Natural killer cell treated with Interleukin-12 subunit alpha and Interleukin-12 subunit beta and Interleukin-15 and Interleukin-18, amount 100 ng/mL, for 72 hours (primary cell): ENCODE data around the gene VSIG10L2. TPM values are rescaled to one million over a fixed set of nuclear protein-coding genes. Genes with fewer than 3 reads are reported as not detected.
A peak's percentile ranks its signal among the peaks of the same experiment; 100 is the strongest.

ENCODE experiments used
- ATAC-seq, 2 donors: fragments of 150-1000 bp; cut with Tn5 transposase in 1 of 2; sonication (Bioruptor Pico), chemical (Tn5 transposase) in 1 of 2; 2 replicates each; pipeline ENCODE4 v1.10.0; 2021
- DNase-seq: peaks from one replicate; pipeline ENCODE4 v3.0.0; 2022; ENCODE audit warnings: low spot score
- H3K27ac Mint-ChIP-seq, 2 donors: 1 replicate in 1 of 2; 2 replicates in 1 of 2; pipeline ENCODE4 v1.8.0; 2022; ENCODE audit warnings: mixed read lengths in 2 of 2, mild to moderate bottlenecking in 1 of 2, moderate library complexity in 1 of 2
- H3K27me3 Mint-ChIP-seq, 2 donors: 1 replicate in 1 of 2; 2 replicates in 1 of 2; pipeline ENCODE4 v1.8.0; 2022; ENCODE audit warnings: mixed read lengths in 2 of 2
- H3K36me3 Mint-ChIP-seq: one replicate; pipeline ENCODE4 v1.8.0; 2022; ENCODE audit warnings: mixed read lengths
- H3K4me1 Mint-ChIP-seq, 2 donors: 1 replicate in 1 of 2; 2 replicates in 1 of 2; pipeline ENCODE4 v1.8.0; 2022; ENCODE audit warnings: low read depth in 2 of 2, mixed read lengths in 2 of 2, mild to moderate bottlenecking in 1 of 2
- H3K4me3 Mint-ChIP-seq: one replicate; pipeline ENCODE4 v1.8.0; 2022; ENCODE audit warnings: mixed read lengths
- H3K9me3 Mint-ChIP-seq: 2 replicates; pipeline ENCODE4 v1.8.0; 2022; ENCODE audit warnings: mixed read lengths
- total RNA-seq, 2 donors: library from RNA; stranded (reverse); gene quantifications; one replicate each; pipeline ENCODE4 v1.2.3, GENCODE V29; 2022

VSIG10L2 gene
- total RNA-seq, 2 donors from 2014 or later: not detected

- no peaks in the 10 kb centered on the region for H3K4me1 Mint-ChIP-seq
- ATAC-seq (no peak), DNase-seq (no peak)
- H3K9me3 Mint-ChIP-seq: no peaks in the 10 kb centered on the region
- H3K27me3 Mint-ChIP-seq: peaks cover 5 to 7% of the 10 kb centered on the region in 2 donors
- H3K27ac Mint-ChIP-seq: no peak overlapping the region
- H3K4me3 Mint-ChIP-seq: no peak overlapping the region
- no peaks in the 10 kb centered on the region for H3K36me3 Mint-ChIP-seq
These were observed 10.8 kb upstream of the VSIG10L2 start for GRCh38 chr11:125935056-125935455.

DNA sequence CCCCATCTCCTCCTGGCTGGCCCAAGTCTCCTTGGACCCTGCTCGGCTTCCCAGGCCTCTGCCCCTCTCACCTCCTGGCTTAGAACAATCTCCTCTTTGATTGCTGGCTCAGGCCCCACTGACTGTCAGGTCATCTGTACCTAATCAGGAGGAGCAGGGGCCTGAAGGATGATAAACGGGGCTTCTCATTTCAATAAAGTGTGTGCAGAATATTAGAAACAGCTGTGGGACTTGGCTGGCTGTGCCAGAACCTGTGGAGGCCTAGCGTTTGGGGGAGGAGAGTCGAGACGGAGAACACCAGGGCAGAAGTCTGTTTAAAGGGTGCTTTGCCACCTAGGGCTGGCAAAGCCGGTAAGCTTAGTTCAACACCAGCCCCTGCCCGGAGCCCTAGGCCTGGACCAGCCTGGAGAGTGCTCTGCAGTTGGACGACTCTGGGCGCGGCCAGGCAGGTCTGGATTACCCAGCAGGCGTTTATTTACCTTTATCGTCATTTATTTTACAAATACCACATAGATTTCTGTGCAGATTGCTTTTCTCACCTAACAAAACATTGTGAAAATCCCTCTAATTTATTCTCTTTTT is 10.1 kb upstream of the VSIG10L2 start:
- H3K9me3 Mint-ChIP-seq: no peaks in the 10 kb centered on the region
- H3K4me1 Mint-ChIP-seq: no peaks in the 10 kb centered on the region
- no peaks in the 10 kb centered on the region for H3K36me3 Mint-ChIP-seq
- peaks cover 5 to 7% of the 10 kb centered on the region in 2 donors for H3K27me3 Mint-ChIP-seq
- no peak overlapping the region for H3K27ac Mint-ChIP-seq
- no peak overlapping the region for H3K4me3 Mint-ChIP-seq
- no peak for DNase-seq
- ATAC-seq: peak in 1 of 2 donors; percentile 37

DNA sequence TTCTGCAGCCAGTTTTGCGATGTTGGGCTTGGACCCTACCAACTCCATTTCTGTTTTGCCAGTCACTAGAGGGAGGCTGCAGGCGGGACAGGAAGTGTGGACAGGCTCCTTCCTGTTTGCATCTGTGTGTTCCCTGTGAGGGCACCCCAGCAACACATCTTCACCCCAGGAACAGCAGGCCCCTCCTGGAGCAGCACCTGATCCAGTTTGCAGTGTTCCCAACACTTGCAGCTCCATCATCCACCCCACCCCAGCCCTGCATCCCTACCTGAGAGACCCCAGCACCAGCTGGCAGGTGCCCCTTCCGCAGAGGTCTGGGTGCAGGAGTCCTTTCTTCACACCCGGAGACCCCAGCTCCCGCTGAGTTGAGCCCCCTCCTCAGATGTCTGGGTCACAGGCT is 7.4 kb upstream of the VSIG10L2 start:
- Mint-ChIP-seq H3K4me1 (peaks cover 6% of the 10 kb centered on the region in 2 donors), H3K27ac (no peak overlapping the region), H3K27me3 (peaks cover 9% of the 10 kb centered on the region in 2 donors), H3K9me3 (no peaks in the 10 kb centered on the region), H3K36me3 (no peaks in the 10 kb centered on the region), H3K4me3 (no peak overlapping the region)
- ATAC-seq: no peak
- no peak for DNase-seq

GRCh38 chr11:125939081-125939521 is 6.7 kb upstream of the VSIG10L2 start:
- Mint-ChIP-seq H3K27ac (no peak overlapping the region), H3K4me1 (peaks cover 6% of the 10 kb centered on the region in 2 donors), H3K36me3 (no peaks in the 10 kb centered on the region), H3K27me3 (peaks cover 6 to 7% of the 10 kb centered on the region in 2 donors), H3K9me3 (no peaks in the 10 kb centered on the region), H3K4me3 (no peak overlapping the region)
- DNase-seq (no peak), ATAC-seq (no peak)

GRCh38 chr11:125940145-125940544 is 5.7 kb upstream of the VSIG10L2 start:
- Mint-ChIP-seq H3K27me3 (peaks cover 6 to 11% of the 10 kb centered on the region in 2 donors), H3K36me3 (no peaks in the 10 kb centered on the region), H3K4me3 (no peak overlapping the region), H3K9me3 (no peaks in the 10 kb centered on the region), H3K4me1 (peaks cover 6% of the 10 kb centered on the region in 2 donors), H3K27ac (no peak overlapping the region)
- no peak for ATAC-seq
- no peak for DNase-seq

GRCh38 chr11:125941267-125941618 is 4.6 kb upstream of the VSIG10L2 start:
- no peak for DNase-seq
- Mint-ChIP-seq H3K27ac (no peak overlapping the region), H3K9me3 (no peaks in the 10 kb centered on the region), H3K36me3 (no peaks in the 10 kb centered on the region), H3K4me3 (no peak overlapping the region), H3K27me3 (peaks cover 6 to 11% of the 10 kb centered on the region in 2 donors), H3K4me1 (peaks cover 6% of the 10 kb centered on the region in 2 donors)
- no peak for ATAC-seq

- Mint-ChIP-seq H3K4me3 (no peak overlapping the region), H3K4me1 (peaks cover 6% of the 10 kb centered on the region in 2 donors), H3K27ac (no peak overlapping the region)
These were observed 3.9 kb upstream of the VSIG10L2 start for GRCh38 chr11:125941619-125942611.

GRCh38 chr11:125942771-125943428 is 2.9 kb upstream of the VSIG10L2 start:
- Mint-ChIP-seq H3K27me3 (peaks cover 6 to 11% of the 10 kb centered on the region in 2 donors), H3K27ac (no peak overlapping the region), H3K36me3 (no peaks in the 10 kb centered on the region), H3K4me1 (peaks cover 6% of the 10 kb centered on the region in 2 donors), H3K9me3 (no peaks in the 10 kb centered on the region), H3K4me3 (no peak overlapping the region)
- DNase-seq (no peak), ATAC-seq (no peak)

More at GRCh38 chr11:125941619-125942611, 3.9 kb upstream of the VSIG10L2 start:
- no peaks in the 10 kb centered on the region for H3K36me3 Mint-ChIP-seq
- DNase-seq: no peak
- no peaks in the 10 kb centered on the region for H3K9me3 Mint-ChIP-seq
- ATAC-seq: no peak
- peaks cover 6 to 11% of the 10 kb centered on the region in 2 donors for H3K27me3 Mint-ChIP-seq

- peaks cover 6% of the 10 kb centered on the region in 2 donors for H3K4me1 Mint-ChIP-seq
- no peaks in the 10 kb centered on the region for H3K36me3 Mint-ChIP-seq
- no peak for ATAC-seq
- no peak for DNase-seq
- no peaks in the 10 kb centered on the region for H3K9me3 Mint-ChIP-seq
- peaks cover 6 to 11% of the 10 kb centered on the region in 2 donors for H3K27me3 Mint-ChIP-seq
- no peak overlapping the region for H3K27ac Mint-ChIP-seq
- no peak overlapping the region for H3K4me3 Mint-ChIP-seq
These were observed 2.0 kb upstream of the VSIG10L2 start for GRCh38 chr11:125943661-125944349.

- DNase-seq: no peak
- Mint-ChIP-seq H3K36me3 (no peaks in the 10 kb centered on the region), H3K4me1 (peaks cover 6% of the 10 kb centered on the region in 2 donors), H3K27me3 (peaks cover 6 to 13% of the 10 kb centered on the region in 2 donors), H3K27ac (no peak overlapping the region), H3K4me3 (no peak overlapping the region), H3K9me3 (no peaks in the 10 kb centered on the region)
- ATAC-seq: no peak
These were observed 1.4 kb upstream of the VSIG10L2 start for GRCh38 chr11:125944350-125945010.

- ATAC-seq (no peak), DNase-seq (no peak)
- Mint-ChIP-seq H3K27me3 (peaks cover 6 to 13% of the 10 kb centered on the region in 2 donors), H3K4me3 (no peak overlapping the region), H3K36me3 (no peaks in the 10 kb centered on the region), H3K9me3 (no peaks in the 10 kb centered on the region), H3K4me1 (peaks cover 6% of the 10 kb centered on the region in 2 donors), H3K27ac (no peak overlapping the region)
These were observed 640 bp upstream of the VSIG10L2 start for GRCh38 chr11:125945011-125945796.

GRCh38 chr11:125946712-125947418 is 1.0 kb downstream of the VSIG10L2 start:
- no peak for DNase-seq
- H3K27me3 Mint-ChIP-seq: peaks cover 6 to 16% of the 10 kb centered on the region in 2 donors

More at GRCh38 chr11:125946712-125947418, 1.0 kb downstream of the VSIG10L2 start:
- no peaks in the 10 kb centered on the region for H3K36me3 Mint-ChIP-seq
- ATAC-seq: no peak
- H3K4me1 Mint-ChIP-seq: peaks cover 5 to 6% of the 10 kb centered on the region in 2 donors
- H3K27ac Mint-ChIP-seq: no peak overlapping the region
- no peak overlapping the region for H3K4me3 Mint-ChIP-seq
- H3K9me3 Mint-ChIP-seq: no peaks in the 10 kb centered on the region
